Parathyroid adenoma (tissue), 2 donors: Measurements from ENCODE around the gene DUSP3.

Source experiments
- H2AFZ ChIP-seq: fragments of 300-600 bp; sonication (generic); one replicate; pipeline ENCODE4 v1.7.0; 2017; ENCODE audit warnings: antibody characterized with exemption, mild to moderate bottlenecking
- H3K27ac ChIP-seq: fragments of 300-600 bp; sonication (generic); one replicate; pipeline ENCODE4 v1.7.0; 2017
- H3K27me3 ChIP-seq: fragments of 300-600 bp; sonication (generic); one replicate; pipeline ENCODE4 v1.7.0; 2017; ENCODE audit warnings: low read length; ENCODE audit not compliant: control insufficient read depth, insufficient read depth
- H3K36me3 ChIP-seq: fragments of 300-600 bp; sonication (generic); one replicate; pipeline ENCODE4 v1.7.0; 2017; ENCODE audit warnings: low read length; ENCODE audit not compliant: control insufficient read depth, insufficient read depth
- H3K4me1 ChIP-seq: fragments of 300-600 bp; sonication (generic); one replicate; pipeline ENCODE4 v1.7.0; 2017; ENCODE audit warnings: control low read depth
- H3K4me2 ChIP-seq: fragments of 300-600 bp; sonication (generic); one replicate; pipeline ENCODE4 v1.7.0; 2017; ENCODE audit warnings: low read length
- H3K4me3 ChIP-seq: fragments of 300-600 bp; sonication (generic); one replicate; pipeline ENCODE4 v1.7.0; 2017; ENCODE audit warnings: low read depth, low read length
- H3K79me2 ChIP-seq: fragments of 300-600 bp; sonication (generic); one replicate; pipeline ENCODE4 v1.7.0; 2017; ENCODE audit warnings: control low read depth
- H3K9ac ChIP-seq: fragments of 300-600 bp; sonication (generic); one replicate; pipeline ENCODE4 v1.7.0; 2017; ENCODE audit warnings: mild to moderate bottlenecking
- H3K9me3 ChIP-seq: fragments of 300-600 bp; sonication (generic); one replicate; pipeline ENCODE4 v1.7.0; 2017; ENCODE audit warnings: low read length; ENCODE audit not compliant: control insufficient read depth
- CTCF ChIP-seq: fragments of 300-600 bp; sonication (generic); IDR thresholded peaks from one replicate; pipeline ENCODE4 v1.7.0; 2017; ENCODE audit warnings: antibody characterized with exemption, mild to moderate bottlenecking
- donor health status: primary hyperparathyroidism.

Gene DUSP3

GRCh38 chr17:43791589-43791988 lies 12.8 kb upstream of the DUSP3 start:
- no peak for TF ChIP-seq CTCF
- no peaks in the 10 kb centered on the region for H3K27me3 ChIP-seq
- H2AFZ ChIP-seq = no peak overlapping the region
- H3K9me3 ChIP-seq = no peaks in the 10 kb centered on the region
- H3K4me2 ChIP-seq = peak overlapping the region; percentile 4
- H3K4me3 ChIP-seq = no peak overlapping the region
- no peaks in the 10 kb centered on the region for H3K36me3 ChIP-seq
- no peaks in the 10 kb centered on the region for H3K4me1 ChIP-seq
- H3K79me2 ChIP-seq = no peaks in the 10 kb centered on the region
- H3K27ac ChIP-seq = no peak overlapping the region
- H3K9ac ChIP-seq = no peak overlapping the region

- no peaks in the 10 kb centered on the region for H3K4me1 ChIP-seq
- H3K27me3 ChIP-seq = no peaks in the 10 kb centered on the region
- no peak overlapping the region for H3K9ac ChIP-seq
- no peaks in the 10 kb centered on the region for H3K79me2 ChIP-seq
- TF ChIP-seq CTCF = no peak
- no peak overlapping the region for H2AFZ ChIP-seq
- H3K9me3 ChIP-seq = no peaks in the 10 kb centered on the region
- H3K27ac ChIP-seq = no peak overlapping the region
- no peak overlapping the region for H3K4me3 ChIP-seq
- no peaks in the 10 kb centered on the region for H3K36me3 ChIP-seq
- H3K4me2 ChIP-seq = no peak overlapping the region
Observed at GRCh38 chr17:43790311-43790940, 11.6 kb upstream of the DUSP3 start.

GRCh38 chr17:43789482-43789881 lies 10.7 kb upstream of the DUSP3 start:
- H3K9ac ChIP-seq = no peak overlapping the region
- no peak for TF ChIP-seq CTCF
- no peak overlapping the region for H3K4me2 ChIP-seq
- H2AFZ ChIP-seq = no peak overlapping the region
- no peak overlapping the region for H3K27ac ChIP-seq
- no peak overlapping the region for H3K4me3 ChIP-seq
- no peaks in the 10 kb centered on the region for H3K9me3 ChIP-seq
- H3K4me1 ChIP-seq = no peaks in the 10 kb centered on the region
- H3K36me3 ChIP-seq = no peaks in the 10 kb centered on the region
- no peaks in the 10 kb centered on the region for H3K27me3 ChIP-seq
- no peaks in the 10 kb centered on the region for H3K79me2 ChIP-seq

GRCh38 chr17:43788540-43788939 lies 9.8 kb upstream of the DUSP3 start:
- H3K27ac ChIP-seq = no peak overlapping the region
- no peak for TF ChIP-seq CTCF
- H3K4me3 ChIP-seq = no peak overlapping the region
- H3K4me2 ChIP-seq = no peak overlapping the region
- no peak overlapping the region for H3K9ac ChIP-seq
- H3K27me3 ChIP-seq = no peaks in the 10 kb centered on the region
- H3K9me3 ChIP-seq = no peaks in the 10 kb centered on the region
- no peaks in the 10 kb centered on the region for H3K36me3 ChIP-seq
- no peak overlapping the region for H2AFZ ChIP-seq
- H3K79me2 ChIP-seq = no peaks in the 10 kb centered on the region
- no peaks in the 10 kb centered on the region for H3K4me1 ChIP-seq

GRCh38 chr17:43787728-43788127 lies 9.0 kb upstream of the DUSP3 start:
- TF ChIP-seq CTCF = no peak
- H3K4me1 ChIP-seq = no peaks in the 10 kb centered on the region

More at GRCh38 chr17:43787728-43788127, 9.0 kb upstream of the DUSP3 start:
- Histone ChIP-seq H3K36me3 (no peaks in the 10 kb centered on the region), H3K9ac (no peak overlapping the region), H3K27ac (no peak overlapping the region), H3K27me3 (no peaks in the 10 kb centered on the region), H3K9me3 (no peaks in the 10 kb centered on the region), H3K4me3 (no peak overlapping the region), H2AFZ (no peak overlapping the region), H3K79me2 (no peaks in the 10 kb centered on the region), H3K4me2 (no peak overlapping the region)
